Measurements from ENCODE around the gene CIZ1. TPM values are rescaled to one million over a fixed set of nuclear protein-coding genes. Genes with fewer than 3 reads are reported as not detected.

The CIZ1 gene
- total RNA-seq, 1 experiment from 2014 or later = 104 TPM

DNA sequence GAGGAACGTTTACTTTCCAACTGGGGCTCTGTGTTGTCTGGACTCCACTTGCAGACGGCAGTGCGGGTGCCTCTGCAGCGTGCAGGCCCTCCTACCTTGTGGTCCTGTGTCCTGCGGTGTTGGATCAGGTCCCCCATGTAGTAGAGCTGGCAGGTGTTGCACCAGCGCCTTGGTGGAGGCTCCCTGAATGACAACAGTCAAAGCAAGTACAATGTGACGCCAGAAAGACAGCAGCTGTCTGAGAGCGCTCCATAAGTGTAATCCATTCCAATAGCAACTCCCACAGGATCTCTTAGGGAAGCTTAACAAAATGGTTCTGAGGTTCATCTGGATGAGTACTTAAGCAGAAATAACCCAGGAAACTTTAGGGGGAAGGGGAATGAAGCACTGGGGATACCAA is 21.4 kb downstream of the CIZ1 start:
- no peak overlapping the region for H3K4me3 Mint-ChIP-seq

More for the DNA sequence above, 21.4 kb downstream of the CIZ1 start:
- no peak overlapping the region for H4K5ac ChIP-seq (ENCODE audit: insufficient read length, low read depth, low read length)
- TF ChIP-seq, protein P1, sequence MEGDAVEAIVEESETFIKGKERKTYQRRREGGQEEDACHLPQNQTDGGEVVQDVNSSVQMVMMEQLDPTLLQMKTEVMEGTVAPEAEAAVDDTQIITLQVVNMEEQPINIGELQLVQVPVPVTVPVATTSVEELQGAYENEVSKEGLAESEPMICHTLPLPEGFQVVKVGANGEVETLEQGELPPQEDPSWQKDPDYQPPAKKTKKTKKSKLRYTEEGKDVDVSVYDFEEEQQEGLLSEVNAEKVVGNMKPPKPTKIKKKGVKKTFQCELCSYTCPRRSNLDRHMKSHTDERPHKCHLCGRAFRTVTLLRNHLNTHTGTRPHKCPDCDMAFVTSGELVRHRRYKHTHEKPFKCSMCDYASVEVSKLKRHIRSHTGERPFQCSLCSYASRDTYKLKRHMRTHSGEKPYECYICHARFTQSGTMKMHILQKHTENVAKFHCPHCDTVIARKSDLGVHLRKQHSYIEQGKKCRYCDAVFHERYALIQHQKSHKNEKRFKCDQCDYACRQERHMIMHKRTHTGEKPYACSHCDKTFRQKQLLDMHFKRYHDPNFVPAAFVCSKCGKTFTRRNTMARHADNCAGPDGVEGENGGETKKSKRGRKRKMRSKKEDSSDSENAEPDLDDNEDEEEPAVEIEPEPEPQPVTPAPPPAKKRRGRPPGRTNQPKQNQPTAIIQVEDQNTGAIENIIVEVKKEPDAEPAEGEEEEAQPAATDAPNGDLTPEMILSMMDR (conservative IDR thresholded peaks at IDR 0.05) = no peak
- no peak overlapping the region for H4K91ac ChIP-seq (ENCODE audit: insufficient read length, low read depth, low read length)
- no peak overlapping the region for H3T11ph ChIP-seq (ENCODE audit: low read length)
- no peak overlapping the region for H2AFZ ChIP-seq (ENCODE audit: low read length)
- Mint-ChIP-seq H3K27me3 (ENCODE audit: low read depth) (no peaks in the 10 kb centered on the region), H3K4me1 (no peaks in the 10 kb centered on the region), H3K27ac (no peak overlapping the region; a peak in 1 of 7 replicates), H3K36me3 (ENCODE audit: insufficient read depth in 1 of 3, low read depth in 3 of 3) (peaks cover 20 to 64% (median 48%) of the 10 kb centered on the region in 3 experiments), H3K9me3 (no peaks in the 10 kb centered on the region)
- no peaks in the 10 kb centered on the region for H4K20me1 ChIP-seq (ENCODE audit: control insufficient read depth, insufficient read depth, insufficient read length)
- no peak overlapping the region for H4K8ac ChIP-seq (replicated peaks; ENCODE audit: insufficient read length, low read depth, low read length)
- H3K79me2 ChIP-seq (ENCODE audit: insufficient read depth, low read length) = no peaks in the 10 kb centered on the region
- no peak overlapping the region for H3K4me2 ChIP-seq (ENCODE audit: insufficient read depth, insufficient read length, low read length)
- H3K23ac ChIP-seq (ENCODE audit: insufficient read length, low read depth, low read length) = no peak overlapping the region
- no peak overlapping the region for H3K18ac ChIP-seq (ENCODE audit: insufficient read length, low read depth, low read length)
- no peak overlapping the region for H2BK12ac ChIP-seq (ENCODE audit: insufficient read length, low read depth, low read length)
- no peak overlapping the region for H2BK5ac ChIP-seq (ENCODE audit: insufficient read length, low read length)
- H3K56ac ChIP-seq (ENCODE audit: insufficient read length, low read depth, low read length) = no peak overlapping the region
- no peak overlapping the region for H2BK15ac ChIP-seq (ENCODE audit: low read depth, low read length)
- H3K27ac ChIP-seq (ENCODE audit: insufficient read length, low read depth, low read length) = no peak overlapping the region
- H3K79me1 ChIP-seq (ENCODE audit: insufficient read depth, low read depth, low read length, poor library complexity, severe bottlenecking) = no peaks in the 10 kb centered on the region
- no peaks in the 10 kb centered on the region for H3K27me3 ChIP-seq (ENCODE audit: insufficient read depth, low read length)
- no peaks in the 10 kb centered on the region for H3K9me3 ChIP-seq (ENCODE audit: control insufficient read depth, low read depth, low read length)
- H2BK20ac ChIP-seq (ENCODE audit: low read depth, low read length, poor library complexity, severe bottlenecking) = no peak overlapping the region
- no peaks in the 10 kb centered on the region for H3K23me2 ChIP-seq (ENCODE audit: insufficient read length, low read depth, low read length, poor library complexity, severe bottlenecking)
- H3K4ac ChIP-seq (ENCODE audit: low read depth, low read length) = no peak overlapping the region
- H2BK120ac ChIP-seq (ENCODE audit: low read depth, low read length, poor library complexity, severe bottlenecking) = no peak overlapping the region
- no peak overlapping the region for H3K9ac ChIP-seq (ENCODE audit: extremely low read depth, insufficient read length, low read length)
- no CpG with 5 or more reads among the region's 8 CpGs for WGBS (ENCODE audit: extremely low coverage, insufficient read length, low lambda C conversion rate)
- H2AK5ac ChIP-seq (ENCODE audit: insufficient read length, low read length) = no peak overlapping the region
- DNase-seq = no peak
- H3K4me1 ChIP-seq (ENCODE audit: insufficient read depth, low read length) = no peaks in the 10 kb centered on the region
- H3K14ac ChIP-seq (ENCODE audit: insufficient read depth, low read length) = no peak overlapping the region

All from H9 (cell line).